Activated T-helper 1 cell treated with anti-CD3 and anti-CD28 coated beads, Interleukin-12 subunit alpha, Interleukin-12 subunit beta, Interleukin-2, Interleukin-4 antibody, amounts not matched to agents 30 ng/mL and 10 ng/mL and 1 ng/mL, durations not matched to agents 14 hours and 24 hours and 36 hours (primary cell): Measurements from ENCODE around the gene CRTC1. TPM values are rescaled to one million over a fixed set of nuclear protein-coding genes. Genes with fewer than 3 reads are reported as not detected.
"Not testable (repeated sequence)": the region's sequence is repeated elsewhere in the genome, so short reads cannot be mapped to it uniquely, and the experiment has no call there.

ENCODE experiments used
- DNase-seq: peaks from one replicate; pipeline ENCODE4 v3.0.0; 2021; ENCODE audit warnings: low spot score
- H3K27ac Mint-ChIP-seq: one replicate; pipeline ENCODE4 v1.8.0; 2021; ENCODE audit warnings: mild to moderate bottlenecking, mixed read lengths
- H3K27me3 Mint-ChIP-seq: one replicate; pipeline ENCODE4 v1.8.0; 2022; ENCODE audit warnings: mild to moderate bottlenecking, moderate library complexity, mixed read lengths; ENCODE audit not compliant: insufficient read depth
- H3K36me3 Mint-ChIP-seq: one replicate; pipeline ENCODE4 v1.8.0; 2021; ENCODE audit warnings: low read depth, mixed read lengths
- H3K4me1 Mint-ChIP-seq: one replicate; pipeline ENCODE4 v1.8.0; 2021; ENCODE audit warnings: low read depth, mixed read lengths
- H3K4me3 Mint-ChIP-seq: one replicate; pipeline ENCODE4 v1.8.0; 2021; ENCODE audit warnings: mild to moderate bottlenecking, moderate library complexity, mixed read lengths
- H3K9me3 Mint-ChIP-seq: one replicate; pipeline ENCODE4 v1.8.0; 2021; ENCODE audit warnings: mixed read lengths
- intact Hi-C: fragments of 100-400 bp; cut with micrococcal nuclease; formaldehyde crosslinking; loops from one replicate; pipeline ENCODE4 v1.15.1; 2024
- total RNA-seq: library from RNA; stranded (reverse); gene quantifications from 2 replicates; pipeline ENCODE4 v1.2.3, GENCODE V29; 2022

The CRTC1 gene
- total RNA-seq, 1 donor from 2014 or later, result 6.1 TPM

- intact Hi-C loops, result loop anchor here (5.0 kb wide), 1 partner anchor 93 kb away; the partner anchor contains the start of gene REX1BD
- H3K9me3 Mint-ChIP-seq, H3K4me3 Mint-ChIP-seq, H3K4me1 Mint-ChIP-seq, DNase-seq, H3K27ac Mint-ChIP-seq, H3K27me3 Mint-ChIP-seq, H3K36me3 Mint-ChIP-seq: not testable (repeated sequence)
These were observed 3.3 kb upstream of the CRTC1 start for GRCh38 chr19:18680148-18680547.

- Mint-ChIP-seq H3K27me3 (peaks cover 2% of the 10 kb centered on the region), H3K9me3 (no peaks in the 10 kb centered on the region), H3K4me3 (peak overlapping the region; percentile 74), H3K27ac (peak overlapping the region; percentile 63), H3K36me3 (no peaks in the 10 kb centered on the region), H3K4me1 (peaks cover 6% of the 10 kb centered on the region)
- DNase-seq, result no peak
- intact Hi-C loops, result loop anchor here (1.0 to 5.0 kb wide), 2 partner anchors 46 to 95 kb away; partner anchors contain the start of gene REX1BD
These were observed 722 bp upstream of the CRTC1 start for GRCh38 chr19:18682807-18683108.

GRCh38 chr19:18683958-18684641 is 620 bp downstream of the CRTC1 start:
- H3K4me3 Mint-ChIP-seq, result peak overlapping the region; percentile 70
- H3K9me3 Mint-ChIP-seq, result no peaks in the 10 kb centered on the region
- peak overlapping the region; percentile 34 for H3K27ac Mint-ChIP-seq

GRCh38 chr19:18684642-18684993 is 1.1 kb downstream of the CRTC1 start:
- H3K4me1 Mint-ChIP-seq, result peaks cover 6% of the 10 kb centered on the region
- no peak for DNase-seq
- H3K4me3 Mint-ChIP-seq, result peak overlapping the region; percentile 47
- no peak overlapping the region for H3K27ac Mint-ChIP-seq
- no peaks in the 10 kb centered on the region for H3K36me3 Mint-ChIP-seq
- H3K9me3 Mint-ChIP-seq, result no peaks in the 10 kb centered on the region
- intact Hi-C loops, result loop anchor here (5.0 kb wide), 1 partner anchor 97 kb away; the partner anchor contains the start of gene REX1BD
- peaks cover 2% of the 10 kb centered on the region for H3K27me3 Mint-ChIP-seq

More at GRCh38 chr19:18683958-18684641, 620 bp downstream of the CRTC1 start:
- intact Hi-C loops, result loop anchor here (1.0 to 5.0 kb wide), 2 partner anchors 48 to 97 kb away; partner anchors contain the start of gene REX1BD
- Mint-ChIP-seq H3K27me3 (peaks cover 2% of the 10 kb centered on the region), H3K36me3 (no peaks in the 10 kb centered on the region), H3K4me1 (peaks cover 6% of the 10 kb centered on the region)
- DNase-seq, result no peak

- Mint-ChIP-seq H3K27me3 (peaks cover 2% of the 10 kb centered on the region), H3K9me3 (no peaks in the 10 kb centered on the region), H3K36me3 (no peaks in the 10 kb centered on the region), H3K4me1 (peaks cover 6% of the 10 kb centered on the region), H3K4me3 (no peak overlapping the region), H3K27ac (no peak overlapping the region)
- intact Hi-C loops, result no loop called here
- DNase-seq, result no peak
These were observed 2.2 kb downstream of the CRTC1 start for GRCh38 chr19:18685597-18686190.

GRCh38 chr19:18687740-18688465 is 4.4 kb downstream of the CRTC1 start:
- Mint-ChIP-seq H3K4me1 (peaks cover 3% of the 10 kb centered on the region), H3K4me3 (no peak overlapping the region), H3K9me3 (no peaks in the 10 kb centered on the region), H3K27me3 (peaks cover 2% of the 10 kb centered on the region), H3K27ac (no peak overlapping the region), H3K36me3 (no peaks in the 10 kb centered on the region)
- intact Hi-C loops, result no loop called here
- DNase-seq, result no peak

GRCh38 chr19:18696023-18696422 is 12.5 kb downstream of the CRTC1 start:
- intact Hi-C loops, result no loop called here
- H3K9me3 Mint-ChIP-seq, result no peaks in the 10 kb centered on the region
- no peaks in the 10 kb centered on the region for H3K27me3 Mint-ChIP-seq
- no peaks in the 10 kb centered on the region for H3K36me3 Mint-ChIP-seq
- DNase-seq, result no peak
- no peak overlapping the region for H3K4me3 Mint-ChIP-seq
- no peak overlapping the region for H3K27ac Mint-ChIP-seq
- H3K4me1 Mint-ChIP-seq, result peaks cover 16% of the 10 kb centered on the region

- intact Hi-C loops, result no loop called here
These were observed 14.2 kb downstream of the CRTC1 start for GRCh38 chr19:18697680-18698079.

GRCh38 chr19:18698321-18699167 is 15.1 kb downstream of the CRTC1 start:
- no peak overlapping the region for H3K4me3 Mint-ChIP-seq
- peaks cover 20% of the 10 kb centered on the region for H3K4me1 Mint-ChIP-seq
- no peaks in the 10 kb centered on the region for H3K27me3 Mint-ChIP-seq
- DNase-seq, result no peak
- H3K9me3 Mint-ChIP-seq, result no peaks in the 10 kb centered on the region
- intact Hi-C loops, result no loop called here
- no peaks in the 10 kb centered on the region for H3K36me3 Mint-ChIP-seq
- H3K27ac Mint-ChIP-seq, result no peak overlapping the region

More at GRCh38 chr19:18697680-18698079, 14.2 kb downstream of the CRTC1 start:
- Mint-ChIP-seq H3K9me3 (no peaks in the 10 kb centered on the region), H3K27ac (no peak overlapping the region), H3K27me3 (no peaks in the 10 kb centered on the region), H3K4me1 (peaks cover 20% of the 10 kb centered on the region), H3K4me3 (no peak overlapping the region), H3K36me3 (no peaks in the 10 kb centered on the region)
- no peak for DNase-seq

- H3K36me3 Mint-ChIP-seq, result no peaks in the 10 kb centered on the region
- H3K4me3 Mint-ChIP-seq, result peak overlapping the region; percentile 51
- no peaks in the 10 kb centered on the region for H3K27me3 Mint-ChIP-seq
- H3K4me1 Mint-ChIP-seq, result peaks cover 20% of the 10 kb centered on the region
- DNase-seq, result no peak
- no peaks in the 10 kb centered on the region for H3K9me3 Mint-ChIP-seq
- intact Hi-C loops, result no loop called here
- H3K27ac Mint-ChIP-seq, result no peak overlapping the region
These were observed 16.0 kb downstream of the CRTC1 start for GRCh38 chr19:18699403-18700054.

GRCh38 chr19:18700501-18701249 is 17.2 kb downstream of the CRTC1 start:
- intact Hi-C loops, result no loop called here
- Mint-ChIP-seq H3K27ac (no peak overlapping the region), H3K36me3 (no peaks in the 10 kb centered on the region)

GRCh38 chr19:18701250-18701608 is 17.7 kb downstream of the CRTC1 start:
- intact Hi-C loops, result no loop called here
- H3K4me3 Mint-ChIP-seq, result peak overlapping the region; percentile 76
- no peak overlapping the region for H3K27ac Mint-ChIP-seq
- no peaks in the 10 kb centered on the region for H3K9me3 Mint-ChIP-seq
- DNase-seq, result no peak
- peaks cover 20% of the 10 kb centered on the region for H3K4me1 Mint-ChIP-seq
- no peaks in the 10 kb centered on the region for H3K36me3 Mint-ChIP-seq
- no peaks in the 10 kb centered on the region for H3K27me3 Mint-ChIP-seq

More at GRCh38 chr19:18700501-18701249, 17.2 kb downstream of the CRTC1 start:
- peak overlapping the region; percentile 76 for H3K4me3 Mint-ChIP-seq
- H3K4me1 Mint-ChIP-seq, result peaks cover 20% of the 10 kb centered on the region
- H3K9me3 Mint-ChIP-seq, result no peaks in the 10 kb centered on the region
- no peaks in the 10 kb centered on the region for H3K27me3 Mint-ChIP-seq
- peak; percentile 54 for DNase-seq
